ENCODE measurements around the gene VWF.

VWF gene

DNA sequence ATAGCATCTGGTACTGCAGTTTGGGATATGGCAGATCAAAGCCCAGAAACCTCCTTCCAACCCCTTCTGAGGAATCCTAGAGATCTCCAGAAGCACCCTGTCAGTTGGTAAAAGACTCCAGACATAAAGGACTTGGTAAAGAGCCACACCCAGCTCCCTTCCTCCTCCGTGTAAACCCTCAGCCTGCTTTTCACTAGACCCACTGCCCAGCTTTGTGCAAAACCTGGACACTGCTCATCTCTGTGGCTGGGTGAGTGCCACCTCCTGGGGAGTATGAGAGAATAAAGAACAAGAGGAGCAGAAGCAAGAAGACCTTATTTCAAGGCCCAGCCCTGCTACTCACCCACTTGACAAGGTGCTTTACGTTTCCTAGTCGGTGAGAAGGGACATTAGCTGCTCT, 212.5 kb downstream of the VWF start:
- no peak for DNase-seq (ENCODE audit: low read depth)

DNA sequence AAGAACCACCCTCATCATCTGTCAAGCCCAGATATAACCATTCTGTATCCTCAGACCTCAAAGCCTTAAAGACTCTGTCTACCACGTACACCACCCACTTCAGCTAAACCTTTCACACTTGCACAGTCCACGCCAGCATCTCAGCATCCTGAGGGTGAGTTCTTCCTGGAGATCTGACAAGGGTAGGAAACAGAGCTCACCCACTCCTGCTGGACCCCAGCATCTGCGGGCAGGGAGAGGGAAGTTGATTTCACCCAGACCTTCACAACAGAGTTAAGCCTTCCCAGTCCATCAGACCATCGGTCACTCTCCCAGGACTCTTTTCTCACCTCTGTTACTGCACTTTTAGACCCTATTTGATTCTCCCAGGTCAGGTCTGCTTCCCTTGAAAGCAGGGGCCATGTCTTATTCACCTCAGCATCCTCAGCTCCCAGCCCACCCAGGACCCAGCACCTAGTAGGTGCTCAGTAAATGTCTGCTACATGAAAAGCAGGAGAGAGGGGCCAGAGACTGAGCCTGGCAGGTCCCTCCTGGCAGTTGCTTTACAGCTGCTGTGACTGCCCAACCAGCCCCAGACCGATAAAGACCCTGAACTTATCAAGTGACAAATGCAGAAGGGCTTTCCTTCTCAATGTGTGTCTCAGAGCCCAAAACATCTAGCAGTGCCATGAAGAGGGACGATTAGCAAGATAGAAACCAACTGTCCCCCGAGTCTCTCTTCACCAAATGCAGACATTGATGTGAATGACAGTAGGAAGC, 213.5 kb downstream of the VWF start:
- DNase-seq (ENCODE audit: low read depth), result no peak

DNA sequence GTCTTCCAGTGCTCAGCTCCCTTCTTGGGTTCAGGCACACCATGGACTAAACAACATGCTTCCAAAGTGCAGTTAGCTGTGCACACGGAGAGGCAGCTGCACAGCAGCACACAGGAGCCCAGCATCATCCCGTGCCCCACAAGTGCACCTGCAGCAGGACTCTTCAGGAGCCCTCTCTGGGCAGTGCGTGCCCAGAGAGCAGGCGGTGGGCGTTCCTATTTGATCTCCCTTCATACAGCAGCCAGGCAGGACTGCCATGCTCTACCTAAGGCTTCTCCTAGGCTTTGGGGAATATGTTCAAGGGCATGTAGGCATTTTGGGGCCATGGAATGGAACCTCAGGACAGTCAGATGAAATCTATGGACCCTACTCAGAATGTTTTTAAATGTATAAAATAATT, 214.9 kb downstream of the VWF start:
- no peak for DNase-seq (ENCODE audit: low read depth)

DNA sequence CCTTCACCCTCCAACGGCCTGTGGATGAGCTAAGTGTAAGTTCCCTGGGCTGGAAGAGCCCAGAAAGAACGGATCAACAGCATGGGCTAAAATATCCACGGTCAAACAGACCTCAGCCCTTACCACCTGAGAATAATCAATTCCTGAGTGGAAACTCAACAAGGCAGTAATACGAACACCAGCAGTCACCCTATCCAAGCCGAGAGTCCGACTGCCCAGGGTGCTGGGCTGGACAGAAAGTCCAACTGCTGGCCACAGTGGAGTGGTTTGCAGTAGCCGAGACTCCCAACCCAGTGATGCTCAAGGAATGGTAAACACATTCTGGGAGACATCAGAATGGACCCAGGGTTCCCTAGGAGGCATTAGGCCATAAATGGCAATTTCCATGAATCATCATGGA, 216.2 kb downstream of the VWF start:
- DNase-seq (ENCODE audit: low read depth), result no peak

DNA sequence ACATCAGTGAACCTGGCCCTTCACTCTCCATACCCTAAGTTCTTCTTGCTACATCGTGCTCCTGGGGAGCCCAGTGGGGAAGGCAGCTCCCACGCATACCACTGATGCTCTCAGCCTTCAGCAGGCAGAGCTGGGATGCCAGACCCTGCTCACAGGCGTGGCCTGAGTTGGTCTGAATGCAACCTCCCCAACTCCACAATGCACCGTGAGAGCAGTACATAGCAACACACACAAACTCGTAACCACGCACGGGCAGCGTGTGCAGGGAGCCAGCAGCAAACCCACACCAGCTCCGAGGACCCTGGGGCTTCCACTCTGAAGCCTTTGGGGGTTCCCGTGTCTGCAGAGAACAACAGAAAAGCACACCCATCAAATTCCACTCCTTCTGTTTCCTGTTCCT, 216.7 kb downstream of the VWF start:
- DNase-seq (ENCODE audit: low read depth), result no peak

DNA sequence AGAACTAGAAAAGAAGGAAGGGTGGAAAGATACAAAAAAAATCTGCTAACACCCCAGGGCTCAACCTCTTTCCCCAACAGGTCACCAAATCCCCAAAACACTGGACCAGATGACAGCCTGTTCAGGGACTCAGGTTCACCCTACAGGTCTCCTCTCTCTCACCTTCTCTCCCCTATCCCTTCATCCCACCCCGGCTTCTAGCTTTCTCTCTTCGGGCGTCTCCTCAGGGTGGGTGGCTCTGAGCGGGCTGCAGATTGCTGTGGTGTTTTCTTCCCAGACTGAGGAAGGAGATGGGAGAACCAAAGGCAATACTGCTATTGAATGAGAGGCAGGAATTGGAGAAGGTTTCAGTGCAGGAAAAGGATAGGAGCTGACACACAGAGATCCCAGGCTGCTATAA, 218.7 kb downstream of the VWF start:
- no peak for DNase-seq (ENCODE audit: low read depth)

DNA sequence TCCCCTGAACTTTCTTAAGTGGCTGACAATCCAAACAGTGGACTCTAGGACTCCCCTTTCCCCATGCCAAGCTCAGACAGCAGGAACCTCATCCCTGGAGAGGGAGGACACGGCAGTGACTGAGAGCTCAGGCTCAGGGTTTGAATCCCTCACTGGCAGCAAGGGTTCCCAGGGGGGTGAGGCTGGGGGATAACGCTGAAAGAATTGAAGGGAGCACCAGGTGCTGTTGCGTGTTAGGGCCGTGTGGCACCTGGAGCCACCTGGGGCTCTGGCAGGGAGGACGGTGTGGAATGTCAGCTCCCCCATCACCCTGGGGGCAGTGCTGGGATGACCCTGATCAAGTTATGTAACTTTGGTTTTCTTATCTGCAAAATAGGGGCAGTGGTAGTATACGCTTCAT, 219.5 kb downstream of the VWF start:
- DNase-seq (ENCODE audit: low read depth), result no peak

DNA sequence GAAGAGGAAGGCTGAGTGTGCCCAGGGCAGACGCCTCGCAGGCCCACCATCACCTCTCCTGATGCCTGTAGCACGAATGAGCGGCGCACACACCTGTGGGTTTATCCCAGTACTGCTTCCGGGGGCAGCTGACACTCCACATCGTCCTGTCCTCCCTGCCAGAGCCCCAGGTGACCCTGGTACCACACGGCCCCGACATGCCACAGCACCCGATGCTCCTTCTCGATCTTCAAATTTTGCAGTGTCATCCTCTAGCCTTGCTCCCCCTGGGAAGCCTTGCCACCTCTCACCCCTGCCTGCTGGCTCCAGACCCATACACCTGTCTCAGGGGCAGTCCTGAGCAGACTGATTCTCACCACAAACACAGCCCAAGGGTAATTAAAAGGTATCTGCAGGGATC, 220.0 kb downstream of the VWF start:
- DNase-seq (ENCODE audit: low read depth), result no peak

DNA sequence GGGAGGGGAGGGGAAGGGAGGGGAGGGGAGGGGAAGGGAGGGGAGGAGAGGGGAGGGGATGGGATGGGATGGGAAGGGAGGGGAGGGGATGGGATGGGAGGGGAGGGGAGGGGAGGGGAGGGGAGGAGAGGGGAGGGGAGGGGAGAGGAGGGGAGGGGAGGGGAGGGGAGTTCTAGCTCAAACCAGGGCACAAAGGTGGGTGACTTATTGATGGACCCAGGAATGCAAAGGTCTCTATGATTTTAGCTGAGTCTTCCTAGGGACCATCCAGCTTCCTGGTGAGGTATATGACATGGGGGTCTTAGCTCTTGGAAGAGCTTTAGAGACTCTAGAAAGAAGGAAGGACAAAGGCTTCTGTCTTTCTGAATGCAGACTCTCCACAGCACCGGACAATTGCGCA, 221.7 kb downstream of the VWF start:
- no peak for DNase-seq (ENCODE audit: low read depth)

DNA sequence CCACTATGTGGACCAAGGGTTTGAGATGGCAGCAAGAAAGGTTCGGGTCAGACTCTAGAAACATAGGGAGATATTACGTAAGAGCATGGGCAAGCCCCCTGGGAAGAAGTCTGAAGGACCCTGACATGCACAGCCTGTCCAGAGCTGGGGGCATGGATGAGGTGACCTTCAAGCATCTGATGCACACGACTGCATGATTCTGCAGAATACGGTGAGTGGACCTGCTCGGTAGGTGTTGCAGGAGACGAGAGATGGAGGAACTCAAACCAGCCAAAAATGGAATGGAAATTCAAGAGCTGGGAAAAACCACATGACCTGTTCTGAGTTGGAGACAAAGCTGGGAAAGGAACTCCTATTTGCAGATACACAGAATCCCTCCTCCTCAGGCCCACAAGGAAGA, 223.1 kb downstream of the VWF start:
- DNase-seq (ENCODE audit: low read depth), result no peak

DNA sequence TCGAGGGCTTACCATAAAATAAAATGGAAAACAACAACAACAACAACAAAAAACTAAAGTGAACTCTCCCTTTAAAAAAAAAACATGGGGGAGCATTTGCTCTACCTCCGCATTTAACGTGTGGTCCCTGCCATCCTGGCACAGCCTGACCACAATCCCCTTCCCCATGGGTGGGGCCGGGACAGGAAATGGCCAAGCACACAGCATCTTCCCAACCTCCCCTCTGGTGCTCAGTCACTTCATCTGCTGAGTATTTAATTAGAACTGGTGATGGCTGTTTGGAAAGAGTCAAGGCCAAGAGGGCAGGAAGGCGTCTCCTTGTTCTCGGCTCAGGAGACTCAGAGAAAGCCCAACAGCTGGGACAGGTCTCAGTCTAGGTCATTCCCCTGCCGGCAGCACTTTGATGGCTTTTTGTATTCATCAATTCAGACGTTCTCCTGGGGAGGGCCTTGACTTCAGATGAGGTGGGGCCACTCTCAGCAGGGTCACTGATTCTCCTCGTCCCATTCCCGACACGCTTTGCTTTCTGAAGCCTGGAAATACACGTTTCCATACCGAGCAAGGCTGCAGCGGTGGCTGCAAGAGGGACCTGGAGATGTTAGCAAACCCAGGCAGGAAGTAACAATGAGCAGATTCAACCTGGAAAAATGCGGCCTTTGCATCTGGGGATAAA, 223.8 kb downstream of the VWF start:
- no peak for DNase-seq (ENCODE audit: low read depth)

DNA sequence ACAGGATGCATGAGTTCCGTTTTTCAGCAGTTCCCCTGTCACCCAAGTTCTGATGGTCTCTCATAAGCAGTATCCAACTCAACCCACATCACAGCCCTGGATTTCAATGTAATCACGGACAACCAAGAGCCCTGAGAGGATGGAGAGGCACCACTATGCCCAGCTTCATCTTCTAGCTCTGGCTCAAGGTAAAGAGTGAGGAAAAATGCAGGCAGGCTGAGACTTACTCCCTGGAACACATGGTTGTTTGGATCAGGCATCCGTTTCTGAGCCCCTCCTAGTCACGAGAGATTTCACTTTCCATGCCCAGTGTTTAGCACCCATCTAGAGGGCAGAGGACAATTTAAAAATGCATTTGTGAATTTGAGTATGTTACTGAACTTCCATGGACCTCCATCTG, 224.4 kb downstream of the VWF start:
- no peak for DNase-seq (ENCODE audit: low read depth)

DNA sequence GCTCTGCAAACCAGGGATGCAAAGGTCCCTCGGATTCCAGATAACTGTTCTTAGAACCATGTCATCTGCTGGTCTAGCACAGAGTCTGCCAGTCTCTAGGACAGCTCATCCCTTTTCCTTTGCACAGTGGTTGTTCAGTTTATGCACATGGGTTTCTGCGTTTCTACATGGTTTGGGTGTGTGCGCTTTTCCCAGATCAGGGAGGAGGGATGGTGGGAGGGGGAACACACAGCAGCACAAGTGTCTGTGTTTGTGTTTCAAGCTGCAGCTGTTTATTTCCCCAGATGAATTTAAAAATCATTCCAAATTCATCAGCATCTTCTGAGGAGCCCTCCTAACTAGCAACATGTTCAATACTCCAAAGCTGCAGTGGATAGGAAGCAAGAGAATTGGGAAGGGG, 224.8 kb downstream of the VWF start:
- DNase-seq (ENCODE audit: low read depth), result no peak

DNA sequence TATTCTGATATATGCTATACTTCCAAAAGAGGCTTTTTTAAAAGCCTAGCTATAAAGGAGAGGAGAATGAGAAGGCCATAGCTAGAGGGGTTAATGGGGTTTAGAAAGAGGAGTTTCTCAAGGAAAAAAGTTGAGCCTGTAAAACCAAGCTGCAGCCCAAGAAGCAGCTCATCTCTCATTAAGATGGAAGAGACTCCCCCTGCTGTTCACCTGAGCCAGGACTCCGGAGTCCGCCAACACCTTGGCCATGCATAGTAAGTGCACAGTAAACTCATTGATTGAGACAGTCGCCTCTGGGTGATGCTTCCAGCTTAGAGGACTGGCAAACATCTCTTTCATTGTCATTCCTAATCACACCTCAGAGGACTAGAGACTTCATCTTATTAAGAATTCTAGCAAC, 225.6 kb downstream of the VWF start:
- DNase-seq (ENCODE audit: low read depth), result no peak
